22Rv1 (cell line): Measurements from ENCODE around the gene EIF3C.
"Not testable (repeated sequence)": the region's sequence is repeated elsewhere in the genome, so short reads cannot be mapped to it uniquely, and the experiment has no call there.

Source experiments
- H3K27ac ChIP-seq: fragments of 450-650 bp; 2 replicates; pipeline ENCODE4 v1.5.1; 2017

EIF3C gene

GRCh38 chr16:28749997-28750465, 38.8 kb downstream of the EIF3C start:
- not testable (repeated sequence) for H3K27ac ChIP-seq

- not testable (repeated sequence) for H3K27ac ChIP-seq
These were observed 39.3 kb downstream of the EIF3C start for GRCh38 chr16:28750469-28751067.

GRCh38 chr16:28751487-28751886, 40.2 kb downstream of the EIF3C start, which contains the start of gene NPIPB9:
Gene NPIPB9, plus strand, starts transcription at chr16:28751787.
- not testable (repeated sequence) for H3K27ac ChIP-seq

GRCh38 chr16:28781697-28782096, 70.4 kb downstream of the EIF3C start:
- not testable (repeated sequence) for H3K27ac ChIP-seq

- not testable (repeated sequence) for H3K27ac ChIP-seq
These were observed 71.1 kb downstream of the EIF3C start for GRCh38 chr16:28782357-28782756.
